Central memory CD8-positive, alpha-beta T cell (primary cell): ENCODE data around the gene KL.

ENCODE experiments used
- ATAC-seq: fragments of 150-1000 bp; cut with Tn5 transposase; replicated peaks from 2 replicates; pipeline ENCODE4 v1.10.0; 2022; ENCODE audit warnings: mild to moderate bottlenecking, moderate FRiP score, moderate number of reproducible peaks; ENCODE audit not compliant: poor library complexity, severe bottlenecking; ENCODE audit errors: extremely low read depth
- DNase-seq, 2 donors: peaks; one replicate each; pipeline ENCODE4 v3.0.0; 2021; ENCODE audit warnings: low spot score in 2 of 2
- H3K27ac Mint-ChIP-seq: one replicate; pipeline ENCODE4 v1.8.0; 2022; ENCODE audit warnings: low read depth, mild to moderate bottlenecking, moderate library complexity, mixed read lengths
- H3K27me3 Mint-ChIP-seq: one replicate; pipeline ENCODE4 v1.8.0; 2022; ENCODE audit warnings: mixed read lengths
- H3K36me3 Mint-ChIP-seq: one replicate; pipeline ENCODE4 v1.8.0; 2022; ENCODE audit warnings: mild to moderate bottlenecking, moderate library complexity, mixed read lengths; ENCODE audit not compliant: insufficient read depth
- H3K4me1 Mint-ChIP-seq: one replicate; pipeline ENCODE4 v1.8.0; 2022; ENCODE audit warnings: mixed read lengths
- H3K4me3 Mint-ChIP-seq: one replicate; pipeline ENCODE4 v1.8.0; 2022; ENCODE audit warnings: mild to moderate bottlenecking, moderate library complexity, mixed read lengths
- H3K9me3 Mint-ChIP-seq: one replicate; pipeline ENCODE4 v1.8.0; 2022; ENCODE audit warnings: mixed read lengths

Gene KL

DNA sequence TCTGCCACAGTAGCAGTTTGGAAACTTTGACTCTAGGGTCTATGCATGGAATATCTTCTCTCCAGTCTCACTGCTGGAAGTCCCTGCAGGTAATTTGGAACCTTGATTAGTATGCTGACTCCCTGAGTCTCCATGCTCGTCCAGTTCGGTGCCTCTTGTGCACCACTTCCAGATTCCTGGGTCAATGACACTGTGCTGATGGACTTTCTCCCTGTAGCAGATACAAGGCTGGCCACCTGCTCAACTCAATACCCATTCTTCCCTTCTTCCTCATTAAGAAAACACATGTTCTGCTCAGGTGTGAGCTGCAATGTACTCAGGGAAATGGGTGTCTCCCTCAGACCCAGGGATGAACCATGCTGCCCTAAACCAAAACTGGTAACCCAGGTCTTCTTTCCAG is 99.1 kb downstream of the KL start:
- DNase-seq = no peak

More for the DNA sequence above, 99.1 kb downstream of the KL start:
- no peak overlapping the region for H3K27ac Mint-ChIP-seq
- no peak for ATAC-seq
- H3K36me3 Mint-ChIP-seq = no peaks in the 10 kb centered on the region
- no peaks in the 10 kb centered on the region for H3K4me1 Mint-ChIP-seq
- no peak overlapping the region for H3K4me3 Mint-ChIP-seq
- H3K27me3 Mint-ChIP-seq = peaks cover 9% of the 10 kb centered on the region
- H3K9me3 Mint-ChIP-seq = no peaks in the 10 kb centered on the region
